ENCODE results near the gene LPCAT1. TPM values are rescaled to one million over a fixed set of nuclear protein-coding genes. Genes with fewer than 3 reads are reported as not detected.

Gene LPCAT1
- total RNA-seq, 3 donors from 2014 or later, result 19.4 to 39.3 (median 21.4) TPM

GRCh38 chr5:1536871-1537602 lies 13.3 kb upstream of the LPCAT1 start:
- H3K27me3 ChIP-seq, result no peaks in the 10 kb centered on the region
- peaks cover 0 to 1% of the 10 kb centered on the region in 2 donors for H3K4me1 ChIP-seq
- H3K9me3 ChIP-seq, result no peaks in the 10 kb centered on the region
- TF ChIP-seq CTCF (IDR thresholded peaks at IDR 0.05) (no peak), POLR2A (IDR thresholded peaks at IDR 0.05) (no peak), POLR2AphosphoS5 (IDR thresholded peaks at IDR 0.05) (no peak)
- peak overlapping the region; percentile 15 to 45 (median 24) for H3K4me3 ChIP-seq
- peak overlapping the region in 1 of 2 donors; percentile 13 for H3K27ac ChIP-seq
- intact Hi-C loops (cut with DNase I; ENCODE audit: low total_unique reads), result no loop called here
- no peaks in the 10 kb centered on the region for H3K36me3 ChIP-seq
- DNase-seq (ENCODE audit: low spot score in 2 of 2), result peak in 1 of 2 donors; percentile 10

- H3K36me3 ChIP-seq, result no peaks in the 10 kb centered on the region
- no peaks in the 10 kb centered on the region for H3K27me3 ChIP-seq
- H3K4me3 ChIP-seq, result peak overlapping the region; percentile 15 to 45 (median 24)
- intact Hi-C loops (cut with DNase I; ENCODE audit: low total_unique reads), result no loop called here
- H3K4me1 ChIP-seq, result no peaks in the 10 kb centered on the region
- peak; percentile 22 to 38 for DNase-seq (ENCODE audit: low spot score in 2 of 2)
- TF ChIP-seq POLR2AphosphoS5 (IDR thresholded peaks at IDR 0.05) (no peak), CTCF (IDR thresholded peaks at IDR 0.05) (no peak), POLR2A (IDR thresholded peaks at IDR 0.05) (no peak)
- no peaks in the 10 kb centered on the region for H3K9me3 ChIP-seq
- peak overlapping the region in 1 of 2 donors; percentile 13 for H3K27ac ChIP-seq
These were observed 12.6 kb upstream of the LPCAT1 start for GRCh38 chr5:1536322-1536845.

GRCh38 chr5:1535646-1536045 lies 11.9 kb upstream of the LPCAT1 start:
- H3K4me1 ChIP-seq, result no peaks in the 10 kb centered on the region
- TF ChIP-seq POLR2A (IDR thresholded peaks at IDR 0.05) (no peak), POLR2AphosphoS5 (IDR thresholded peaks at IDR 0.05) (no peak), CTCF (IDR thresholded peaks at IDR 0.05) (no peak)
- intact Hi-C loops (cut with DNase I; ENCODE audit: low total_unique reads), result no loop called here
- no peak overlapping the region for H3K27ac ChIP-seq
- H3K36me3 ChIP-seq, result no peaks in the 10 kb centered on the region
- DNase-seq (ENCODE audit: low spot score in 2 of 2), result no peak
- no peak overlapping the region for H3K4me3 ChIP-seq
- no peaks in the 10 kb centered on the region for H3K27me3 ChIP-seq
- H3K9me3 ChIP-seq, result no peaks in the 10 kb centered on the region

GRCh38 chr5:1532384-1532783 lies 8.6 kb upstream of the LPCAT1 start:
- no peaks in the 10 kb centered on the region for H3K4me1 ChIP-seq
- H3K4me3 ChIP-seq, result no peak overlapping the region
- no peak overlapping the region for H3K27ac ChIP-seq
- no peaks in the 10 kb centered on the region for H3K9me3 ChIP-seq
- DNase-seq (ENCODE audit: low spot score in 2 of 2), result no peak
- H3K27me3 ChIP-seq, result no peaks in the 10 kb centered on the region
- TF ChIP-seq POLR2A (IDR thresholded peaks at IDR 0.05) (no peak), POLR2AphosphoS5 (IDR thresholded peaks at IDR 0.05) (no peak), CTCF (IDR thresholded peaks at IDR 0.05) (no peak)
- intact Hi-C loops (cut with DNase I; ENCODE audit: low total_unique reads), result no loop called here
- H3K36me3 ChIP-seq, result no peaks in the 10 kb centered on the region

- intact Hi-C loops (cut with DNase I; ENCODE audit: low total_unique reads), result no loop called here
- no peak overlapping the region for H3K27ac ChIP-seq
- TF ChIP-seq POLR2AphosphoS5 (IDR thresholded peaks at IDR 0.05), result no peak
These were observed 5.7 kb upstream of the LPCAT1 start for GRCh38 chr5:1529498-1529897.

More at GRCh38 chr5:1529498-1529897, 5.7 kb upstream of the LPCAT1 start:
- H3K27me3 ChIP-seq, result no peaks in the 10 kb centered on the region
- H3K4me3 ChIP-seq, result no peak overlapping the region
- H3K36me3 ChIP-seq, result no peaks in the 10 kb centered on the region
- no peaks in the 10 kb centered on the region for H3K9me3 ChIP-seq
- H3K4me1 ChIP-seq, result no peaks in the 10 kb centered on the region
- no peak for DNase-seq (ENCODE audit: low spot score in 2 of 2)

All from breast epithelium (tissue), 4 donors.